GM12872 (cell line): ENCODE data around the gene CFAP46.

Experiments used
- CTCF ChIP-seq: IDR thresholded peaks from 3 replicates; pipeline ENCODE4 v1.5.1; 2011; ENCODE audit warnings: low read depth, mild to moderate bottlenecking, low read length, moderate library complexity; ENCODE audit not compliant: insufficient read depth

The CFAP46 gene

GRCh38 chr10:132885451-132886210 is 56.7 kb downstream of the CFAP46 start:
- no peak for TF ChIP-seq CTCF

GRCh38 chr10:132884691-132885271 is 57.6 kb downstream of the CFAP46 start:
- TF ChIP-seq CTCF = no peak

- TF ChIP-seq CTCF = no peak
Observed at GRCh38 chr10:132884041-132884440, 58.3 kb downstream of the CFAP46 start.

- no peak for TF ChIP-seq CTCF
Observed at GRCh38 chr10:132883391-132883881, 58.9 kb downstream of the CFAP46 start.

GRCh38 chr10:132882069-132882951 is 60.1 kb downstream of the CFAP46 start:
- no peak for TF ChIP-seq CTCF

GRCh38 chr10:132881186-132881920 is 61.0 kb downstream of the CFAP46 start:
- TF ChIP-seq CTCF = no peak
